Activated B cell treated with CpG ODN at 0.5 μM for 24 hours (primary cell): ENCODE measurements around the gene EML1. TPM values are rescaled to one million over a fixed set of nuclear protein-coding genes. Genes with fewer than 3 reads are reported as not detected.

Experiments used
- ATAC-seq: fragments of 200-7000 bp; cut with Tn5 transposase; one replicate; pipeline ENCODE4 v1.10.0; 2021; ENCODE audit warnings: low read depth, mild to moderate bottlenecking, moderate library complexity
- CTCF ChIA-PET: fragments of 350-600 bp; sonication (Branson Sonifier 250); formaldehyde crosslinking; loops from one replicate; lab custom pipeline; 2021; ENCODE audit warnings: antibody characterized with exemption; lab: Charles Lee
- POLR2A ChIA-PET: fragments of 350-600 bp; sonication (Branson Sonifier 250); formaldehyde crosslinking; loops from one replicate; lab custom pipeline; 2021; ENCODE audit warnings: antibody characterized with exemption; lab: Charles Lee
- DNase-seq: peaks from one replicate; pipeline ENCODE4 v3.0.0; 2022
- H3K27ac Mint-ChIP-seq: one replicate; pipeline ENCODE4 v1.8.0; 2020; ENCODE audit warnings: mixed read lengths
- H3K27me3 Mint-ChIP-seq: one replicate; pipeline ENCODE4 v1.8.0; 2021; ENCODE audit warnings: mixed read lengths
- H3K36me3 Mint-ChIP-seq: one replicate; pipeline ENCODE4 v1.8.0; 2021; ENCODE audit warnings: low read depth, mixed read lengths
- H3K4me1 Mint-ChIP-seq: one replicate; pipeline ENCODE4 v1.8.0; 2021; ENCODE audit warnings: mixed read lengths
- H3K4me3 Mint-ChIP-seq: one replicate; pipeline ENCODE4 v1.8.0; 2020; ENCODE audit warnings: mild to moderate bottlenecking, mixed read lengths
- H3K9me3 Mint-ChIP-seq: one replicate; pipeline ENCODE4 v1.8.0; 2020; ENCODE audit warnings: mixed read lengths
- CTCF ChIP-seq: fragments of 200-600 bp; IDR thresholded peaks from one replicate; pipeline ENCODE4 v1.8.0; 2022; ENCODE audit warnings: antibody characterized with exemption, mild to moderate bottlenecking
- intact Hi-C: fragments of 100-400 bp; cut with micrococcal nuclease; formaldehyde crosslinking; loops from one replicate; pipeline ENCODE4 v1.15.1; 2024
- total RNA-seq: library from RNA; stranded (reverse); gene quantifications from 2 replicates; pipeline ENCODE4 v1.2.3, GENCODE V29; 2022

Gene EML1
- total RNA-seq, 1 donor from 2014 or later: not detected

GRCh38 chr14:99763527-99764221, 29.5 kb upstream of the EML1 start:
- intact Hi-C loops: no loop called here
- no peak for DNase-seq
- no peaks in the 10 kb centered on the region for H3K9me3 Mint-ChIP-seq
- H3K27ac Mint-ChIP-seq: no peak overlapping the region
- no peaks in the 10 kb centered on the region for H3K4me1 Mint-ChIP-seq
- TF ChIP-seq CTCF: no peak
- no peaks in the 10 kb centered on the region for H3K36me3 Mint-ChIP-seq
- ChIA-PET POLR2A (no interaction called here), CTCF (no interaction called here)
- no peak overlapping the region for H3K4me3 Mint-ChIP-seq
- no peak for ATAC-seq
- peaks cover 4% of the 10 kb centered on the region for H3K27me3 Mint-ChIP-seq

GRCh38 chr14:99764222-99764706, 28.9 kb upstream of the EML1 start:
- no peaks in the 10 kb centered on the region for H3K9me3 Mint-ChIP-seq
- H3K4me1 Mint-ChIP-seq: no peaks in the 10 kb centered on the region
- peaks cover 4% of the 10 kb centered on the region for H3K27me3 Mint-ChIP-seq
- TF ChIP-seq CTCF: no peak
- POLR2A ChIA-PET: no interaction called here
- no peak overlapping the region for H3K27ac Mint-ChIP-seq
- no peak overlapping the region for H3K4me3 Mint-ChIP-seq
- CTCF ChIA-PET: no interaction called here
- intact Hi-C loops: no loop called here
- ATAC-seq: no peak
- H3K36me3 Mint-ChIP-seq: no peaks in the 10 kb centered on the region
- no peak for DNase-seq

- Mint-ChIP-seq H3K4me1 (no peaks in the 10 kb centered on the region), H3K4me3 (no peak overlapping the region), H3K27ac (no peak overlapping the region), H3K36me3 (no peaks in the 10 kb centered on the region), H3K9me3 (peaks cover 2% of the 10 kb centered on the region), H3K27me3 (peaks cover 8% of the 10 kb centered on the region)
- ChIA-PET CTCF (no interaction called here), POLR2A (no interaction called here)
- intact Hi-C loops: no loop called here
- ATAC-seq: no peak
- no peak for TF ChIP-seq CTCF
- DNase-seq: no peak
Measured at GRCh38 chr14:99768381-99768780, 24.8 kb upstream of the EML1 start.

- Mint-ChIP-seq H3K4me1 (no peaks in the 10 kb centered on the region), H3K4me3 (no peak overlapping the region), H3K9me3 (peaks cover 2% of the 10 kb centered on the region), H3K36me3 (no peaks in the 10 kb centered on the region), H3K27ac (no peak overlapping the region), H3K27me3 (peaks cover 11% of the 10 kb centered on the region)
- DNase-seq: no peak
- POLR2A ChIA-PET: no interaction called here
- ATAC-seq: no peak
- no peak for TF ChIP-seq CTCF
- intact Hi-C loops: no loop called here
- CTCF ChIA-PET: no interaction called here
Measured at GRCh38 chr14:99769123-99769522, 24.1 kb upstream of the EML1 start.

GRCh38 chr14:99769799-99770198, 23.4 kb upstream of the EML1 start:
- DNase-seq: no peak
- Mint-ChIP-seq H3K9me3 (peaks cover 2% of the 10 kb centered on the region), H3K36me3 (no peaks in the 10 kb centered on the region), H3K4me3 (no peak overlapping the region), H3K27me3 (peaks cover 17% of the 10 kb centered on the region), H3K27ac (no peak overlapping the region), H3K4me1 (no peaks in the 10 kb centered on the region)
- ChIA-PET POLR2A (no interaction called here), CTCF (no interaction called here)
- intact Hi-C loops: no loop called here
- no peak for TF ChIP-seq CTCF
- no peak for ATAC-seq
